ENCODE data around the gene EPN3.
A peak's percentile ranks its signal among the peaks of the same experiment; 100 is the strongest.

The EPN3 gene

DNA sequence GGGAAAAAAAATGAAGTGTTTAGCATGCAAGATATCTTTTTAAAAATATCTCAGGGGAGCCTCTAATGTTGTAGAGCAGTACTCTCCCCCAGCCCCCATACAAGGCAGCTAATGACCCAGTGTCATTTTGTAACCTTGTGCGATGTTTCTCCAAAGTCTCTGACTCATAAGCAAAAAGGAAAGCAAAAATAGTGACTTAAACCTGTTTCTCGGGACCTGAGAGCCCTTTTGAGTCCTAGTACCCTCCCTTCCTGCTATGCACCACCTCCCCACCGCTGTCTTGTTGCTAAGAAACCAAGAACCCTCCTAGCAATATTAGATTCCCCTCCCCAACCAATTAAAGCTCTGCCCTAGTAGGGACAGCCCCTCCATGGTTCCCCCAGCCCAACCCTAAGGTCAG, 21.5 kb upstream of the EPN3 start:
- DNase-seq (ENCODE audit: low spot score) = no peak

DNA sequence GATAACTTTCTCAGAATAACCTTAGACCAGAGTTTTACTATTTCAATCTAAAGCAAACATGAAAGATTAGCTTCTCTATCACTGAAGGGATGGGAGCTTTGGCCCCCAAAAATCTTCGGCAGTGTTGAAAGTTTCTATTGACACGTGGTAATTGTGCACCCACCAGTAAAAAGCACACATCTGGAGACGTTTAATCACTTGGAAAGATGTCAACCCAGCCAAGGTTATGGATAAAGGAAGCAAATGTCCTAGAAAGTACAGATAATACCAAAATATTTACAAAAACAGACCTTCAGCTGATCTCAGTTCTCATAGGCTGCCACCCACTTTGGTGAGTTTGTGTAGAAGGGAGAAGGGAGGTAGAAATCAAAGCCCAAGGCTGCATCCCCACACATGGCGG, 19.0 kb upstream of the EPN3 start:
- DNase-seq (ENCODE audit: low spot score) = no peak

DNA sequence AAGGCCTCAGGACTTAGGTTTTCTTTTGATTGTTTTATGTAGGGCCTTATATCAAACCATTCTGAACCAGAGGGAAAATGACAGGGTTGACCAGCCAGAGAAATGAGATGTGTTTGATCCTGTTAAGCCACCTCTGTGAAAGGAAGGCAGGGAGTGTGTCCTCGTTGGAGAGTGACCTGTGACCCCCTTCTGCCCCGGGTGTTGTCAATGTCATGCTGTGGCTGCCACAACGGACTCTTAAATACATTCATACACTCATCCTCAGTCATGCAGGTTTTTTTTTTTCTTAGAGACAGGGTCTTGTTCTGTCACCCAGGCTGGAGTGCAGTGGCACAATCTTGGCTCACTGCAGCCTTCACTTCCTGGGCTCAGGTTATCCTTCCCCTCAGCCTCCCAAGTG, 18.1 kb upstream of the EPN3 start:
- DNase-seq (ENCODE audit: low spot score) = no peak

DNA sequence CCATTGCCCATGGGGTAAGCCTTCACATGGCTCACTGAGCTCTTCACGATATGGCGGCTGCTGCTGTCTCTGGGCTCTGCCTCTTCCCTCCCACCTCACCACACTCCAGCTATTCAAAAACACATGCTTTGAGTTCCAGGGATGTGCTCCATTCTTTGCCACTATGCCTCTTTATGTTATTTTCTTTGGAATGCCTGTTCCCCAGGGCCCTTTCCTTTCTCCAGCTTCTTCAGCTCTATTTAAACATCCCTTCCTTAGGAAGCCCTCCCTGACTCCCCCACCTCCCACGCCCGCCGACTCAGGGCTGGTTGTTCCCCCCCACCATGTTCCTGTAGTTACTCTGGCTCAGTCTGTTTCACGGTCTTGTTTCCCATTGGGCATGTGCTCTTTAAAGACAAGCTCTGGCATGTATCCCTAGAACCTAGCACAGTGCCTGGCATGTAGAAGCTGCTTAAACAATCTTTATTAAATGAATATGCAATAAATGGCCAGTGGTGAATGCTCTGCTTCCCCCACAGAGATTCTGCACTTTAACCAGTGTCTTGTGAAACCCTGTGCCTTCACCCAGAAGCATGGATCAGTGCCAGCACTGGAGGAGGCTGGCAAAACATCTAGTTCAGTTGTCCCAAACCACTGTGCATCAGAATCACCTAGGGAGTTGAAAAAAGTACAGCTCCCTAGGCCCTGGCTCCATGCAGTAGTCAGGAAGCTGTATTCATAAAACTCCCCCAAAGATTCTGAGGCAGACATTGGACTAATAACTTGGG, 17.4 kb upstream of the EPN3 start:
- peak; percentile 44 for DNase-seq (ENCODE audit: low spot score)

DNA sequence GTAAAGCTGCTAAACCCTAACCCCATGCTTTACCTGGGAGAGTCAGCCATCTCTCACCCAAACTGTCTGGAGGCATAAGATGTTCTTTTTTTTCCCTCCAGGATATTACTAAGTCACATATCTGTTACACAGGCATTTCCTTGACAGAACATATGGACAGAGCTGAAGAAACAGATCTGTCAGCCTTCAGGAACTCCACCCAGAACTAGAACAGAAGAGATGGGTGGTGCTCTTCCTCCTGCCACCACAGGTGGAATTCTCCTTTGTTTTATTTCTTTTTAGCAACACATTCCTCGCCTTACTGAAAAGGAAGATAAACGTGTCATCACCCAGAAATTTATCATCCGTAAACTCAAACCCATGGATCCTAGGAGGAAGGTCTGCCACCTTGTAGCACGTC, 15.5 kb upstream of the EPN3 start:
- DNase-seq (ENCODE audit: low spot score) = no peak

DNA sequence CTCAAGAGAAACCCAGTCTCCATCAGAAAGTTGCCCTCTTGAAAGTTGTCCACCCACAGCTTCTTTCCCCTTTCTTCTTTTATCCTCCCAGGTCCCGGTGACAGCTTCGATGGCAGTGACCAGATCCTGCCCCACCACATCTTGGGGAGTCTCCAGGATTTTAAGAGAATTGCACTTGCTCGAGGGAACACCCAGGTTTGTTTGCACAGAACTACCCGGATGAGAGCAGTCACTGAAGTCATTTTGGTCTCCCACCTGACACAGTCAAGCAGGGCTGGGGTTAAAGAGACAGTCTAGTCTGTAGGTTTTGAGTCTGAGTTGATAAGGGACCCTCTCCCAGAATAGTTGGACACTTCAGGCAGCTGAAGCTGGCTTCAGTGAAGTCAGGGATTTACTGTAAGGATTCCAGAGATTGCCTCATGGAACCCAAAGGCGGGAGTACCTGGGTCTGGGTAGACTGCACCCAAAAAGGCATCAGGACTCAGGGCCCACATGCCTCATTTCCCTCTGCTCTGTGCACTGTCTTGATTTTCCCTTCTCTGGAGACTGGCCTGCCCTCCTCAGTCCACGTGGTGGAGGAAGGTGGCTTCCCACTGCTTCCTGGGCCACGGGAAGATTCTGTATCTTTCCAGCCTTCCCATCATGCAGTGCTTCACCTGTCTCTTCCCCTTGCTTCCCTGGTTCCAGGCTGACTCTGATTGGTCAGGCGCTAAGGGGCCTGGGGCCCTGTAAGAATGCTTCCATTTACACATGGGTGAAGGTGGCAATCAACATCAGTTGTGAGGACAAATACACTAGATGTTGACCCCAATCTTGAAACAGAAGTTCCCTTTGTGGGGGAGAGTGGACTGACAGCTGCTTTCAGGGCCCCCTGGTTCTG, 14.8 kb upstream of the EPN3 start:
- DNase-seq (ENCODE audit: low spot score) = no peak

DNA sequence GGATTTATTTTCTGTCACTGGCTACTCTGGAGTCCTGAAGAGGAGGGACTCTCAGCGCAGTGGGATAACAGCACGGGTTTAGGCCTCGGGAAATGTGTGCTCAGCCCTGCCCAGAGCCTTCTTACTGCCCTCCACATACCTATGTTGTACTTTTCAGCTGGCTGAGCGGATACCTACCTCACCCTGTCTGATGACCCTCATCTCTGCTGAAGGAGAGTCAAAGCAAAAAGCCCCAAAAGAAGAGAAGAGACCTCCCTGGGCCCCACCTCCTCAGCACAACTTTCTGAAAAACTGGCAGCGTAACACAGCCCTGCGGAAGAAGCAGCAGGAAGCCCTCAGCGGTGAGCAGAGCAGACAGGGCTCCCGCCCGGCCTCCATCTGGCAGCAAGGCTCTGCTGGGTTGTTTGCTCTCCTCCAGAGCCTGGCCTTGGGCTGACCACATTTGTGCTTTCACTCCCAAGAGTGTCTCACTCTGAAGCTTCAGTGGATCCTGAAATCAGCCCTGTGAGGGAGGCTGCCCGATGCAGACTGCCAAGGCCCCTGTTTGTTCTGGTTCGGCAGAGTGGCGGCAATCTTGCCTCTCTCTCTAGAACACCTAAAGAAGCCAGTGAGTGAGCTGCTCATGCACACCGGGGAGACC, 14.0 kb upstream of the EPN3 start:
- DNase-seq (ENCODE audit: low spot score) = no peak

DNA sequence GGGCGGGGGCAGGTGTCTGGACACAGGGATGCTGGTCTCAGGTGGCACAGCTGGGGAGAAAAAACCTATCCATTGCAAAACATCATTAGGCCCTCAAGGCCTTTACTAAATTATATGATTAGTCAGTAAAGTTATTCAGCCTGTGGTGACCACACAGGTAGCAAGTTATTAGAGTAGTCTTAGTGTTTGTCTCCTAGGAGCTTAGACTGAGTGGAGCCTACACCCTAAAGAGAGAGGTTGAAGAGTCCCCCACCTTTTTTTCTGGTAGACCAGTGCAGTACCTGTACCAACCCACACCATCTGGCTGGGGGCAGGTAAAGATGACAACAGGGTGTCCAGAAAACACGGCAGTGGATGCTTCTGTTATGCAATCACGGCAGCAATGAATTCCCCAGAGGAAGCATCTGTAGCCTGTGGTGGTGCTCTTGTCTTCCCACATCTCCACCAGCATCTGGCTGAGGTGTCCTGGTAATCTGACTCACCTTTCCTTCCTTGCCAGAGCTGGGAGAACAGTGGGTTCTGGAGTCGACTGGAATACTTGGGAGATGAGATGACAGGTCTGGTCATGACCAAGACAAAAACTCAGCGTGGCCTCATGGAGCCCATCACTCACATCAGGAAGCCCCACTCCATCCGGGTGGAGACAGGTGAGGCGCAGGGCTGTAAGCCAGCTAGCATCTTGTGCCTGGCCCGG, 13.2 kb upstream of the EPN3 start:
- DNase-seq (ENCODE audit: low spot score) = no peak

DNA sequence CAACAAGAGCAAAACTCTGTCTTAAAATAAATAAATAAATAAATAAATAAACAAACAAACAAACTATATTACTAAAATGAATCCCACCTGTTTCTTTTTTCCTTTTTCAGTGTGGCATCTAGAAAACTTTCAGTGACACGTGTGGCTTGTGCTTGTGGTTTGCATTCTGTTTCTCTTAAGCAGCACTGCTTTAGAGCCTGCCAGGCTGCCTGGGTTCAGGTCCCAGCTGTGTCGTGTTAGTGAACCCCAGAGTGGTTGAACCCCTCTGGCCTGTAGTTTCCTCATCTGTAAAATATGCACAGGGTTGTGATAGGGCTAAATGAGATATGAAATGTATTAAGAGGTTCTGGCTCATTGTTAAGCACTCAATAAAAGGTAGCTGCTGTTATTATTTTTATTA, 12.1 kb upstream of the EPN3 start:
- DNase-seq (ENCODE audit: low spot score) = no peak

DNA sequence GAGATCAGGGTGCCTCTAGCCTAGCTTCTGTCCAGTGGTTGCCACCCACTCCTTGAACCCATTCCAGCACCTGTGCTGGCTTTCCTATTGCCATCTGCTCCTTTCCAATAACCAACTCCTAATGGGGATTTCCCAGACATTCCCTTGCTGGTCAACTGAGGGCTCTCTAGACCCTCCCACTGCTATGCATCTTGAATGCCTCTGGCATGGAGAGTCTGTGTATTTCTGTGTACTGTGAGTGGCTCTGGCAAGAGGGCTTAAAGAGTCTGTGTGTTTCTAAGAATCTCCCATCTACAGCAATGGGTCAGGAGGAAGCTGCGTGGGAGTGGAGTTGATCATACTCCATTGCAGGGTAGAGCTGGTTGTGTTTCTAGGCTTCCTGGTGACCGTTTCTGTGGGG, 11.0 kb upstream of the EPN3 start:
- DNase-seq (ENCODE audit: low spot score) = no peak

DNA sequence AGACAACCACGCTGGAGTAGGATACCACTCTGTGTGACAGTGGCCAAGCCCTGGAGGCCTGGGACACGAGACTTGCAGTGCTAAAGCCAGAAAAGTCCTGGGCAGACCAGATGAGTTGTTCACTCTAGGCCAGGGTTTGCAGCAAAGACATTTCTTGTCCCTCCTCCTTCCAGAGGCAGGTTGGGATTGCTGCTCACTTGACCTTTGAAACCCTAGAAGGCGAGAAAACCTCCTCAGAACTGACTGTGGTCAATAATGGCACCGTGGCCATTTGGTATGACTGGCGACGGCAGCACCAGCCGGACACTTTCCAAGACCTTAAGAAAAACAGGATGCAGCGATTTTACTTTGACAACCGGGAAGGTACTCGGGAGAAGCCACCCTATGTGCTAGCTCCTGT, 9.8 kb upstream of the EPN3 start:
- DNase-seq (ENCODE audit: low spot score) = no peak

DNA sequence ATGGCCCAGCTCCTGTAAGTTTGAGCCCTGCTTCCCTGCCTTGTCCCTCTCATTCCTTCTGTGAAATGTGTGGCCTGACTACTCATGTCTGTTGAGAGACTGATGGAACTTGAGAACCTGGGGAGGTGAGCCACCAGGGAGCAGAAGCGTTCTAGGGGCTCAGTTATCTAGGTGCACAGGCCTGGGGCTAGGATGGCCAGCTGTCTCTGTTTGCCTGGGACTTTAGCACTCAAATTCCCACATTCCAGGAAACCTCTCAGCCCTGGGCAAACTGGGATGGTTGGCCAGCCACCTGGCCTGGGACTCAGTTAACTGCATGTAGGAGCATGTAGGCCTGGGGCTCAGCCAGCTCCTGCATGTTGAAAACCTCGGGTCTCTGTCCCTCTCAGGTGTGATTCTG, 9.3 kb upstream of the EPN3 start:
- DNase-seq (ENCODE audit: low spot score) = no peak

DNA sequence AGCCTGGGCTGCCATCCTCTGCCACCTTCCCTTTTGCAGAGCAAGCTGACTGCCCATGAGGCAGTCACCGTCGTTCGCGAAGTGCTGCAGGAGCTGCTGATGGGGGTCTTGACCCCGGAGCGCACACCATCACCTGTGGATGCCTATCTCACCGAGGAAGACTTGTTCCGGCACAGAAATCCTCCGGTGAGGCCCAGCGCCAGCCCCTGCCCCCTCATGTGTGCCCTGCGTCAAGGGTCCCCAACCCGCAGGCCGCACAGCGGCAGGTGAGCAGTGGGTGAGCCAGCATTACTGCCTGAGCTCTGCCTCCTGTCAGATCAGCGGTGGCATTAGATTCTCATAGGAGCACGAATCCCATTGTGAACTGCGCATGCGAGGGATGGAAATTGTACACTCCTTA, 7.7 kb upstream of the EPN3 start:
- no peak for DNase-seq (ENCODE audit: low spot score)

DNA sequence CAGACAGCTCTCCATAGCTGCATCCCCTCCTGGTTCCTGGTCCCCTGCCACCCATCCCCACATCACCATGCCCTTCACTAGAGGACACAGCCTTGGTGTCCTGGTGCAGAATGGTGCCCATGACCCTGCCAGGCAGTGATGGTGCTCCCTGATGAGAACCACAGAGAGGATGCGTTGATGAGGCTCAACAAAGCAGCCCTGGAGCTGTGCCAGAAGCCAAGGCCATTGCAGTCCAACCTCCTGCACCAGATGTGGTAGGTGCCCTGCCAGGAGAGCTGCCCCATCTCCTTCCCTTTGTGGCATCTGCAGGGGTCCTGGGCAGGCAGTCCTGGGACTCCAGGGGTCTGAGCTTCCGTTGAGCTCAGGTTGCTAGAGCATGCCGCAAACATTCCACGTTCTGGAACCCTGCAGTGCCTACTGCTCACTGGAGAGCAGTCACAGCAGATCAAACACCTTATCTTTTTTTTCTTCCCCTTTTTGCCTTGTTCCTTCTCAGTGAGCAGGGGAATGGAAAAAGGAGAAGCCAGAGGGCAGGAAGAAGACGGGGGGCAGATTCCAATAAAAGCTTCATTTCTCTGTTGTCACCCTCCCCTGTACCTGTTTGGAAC, 5.3 kb upstream of the EPN3 start:
- no peak for DNase-seq (ENCODE audit: low spot score)

DNA sequence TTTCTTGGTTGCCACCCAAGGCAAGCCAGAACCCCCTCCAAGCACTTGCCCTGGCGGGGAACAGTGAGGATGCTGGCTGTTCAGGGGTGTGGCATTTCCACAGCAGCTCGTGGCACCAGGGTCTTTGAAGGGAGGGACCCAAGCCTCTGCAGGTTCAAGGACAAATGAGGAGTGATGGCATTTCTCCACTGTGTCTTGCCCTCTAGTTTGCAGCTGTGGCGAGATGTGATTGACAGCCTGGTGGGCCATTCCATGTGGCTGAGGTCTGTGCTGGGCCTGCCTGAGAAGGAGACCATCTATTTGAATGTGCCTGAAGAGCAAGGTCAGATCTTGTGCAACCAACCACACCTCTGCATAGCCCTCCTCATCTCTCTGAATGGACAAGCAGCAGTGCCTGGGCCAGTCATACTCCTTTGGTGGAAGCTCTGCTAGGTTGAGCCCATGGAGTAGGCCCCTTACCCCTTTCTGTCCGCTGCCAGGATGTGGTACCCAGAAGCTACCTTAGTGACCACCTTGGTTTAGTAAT, 4.5 kb upstream of the EPN3 start:
- no peak for DNase-seq (ENCODE audit: low spot score)

DNA sequence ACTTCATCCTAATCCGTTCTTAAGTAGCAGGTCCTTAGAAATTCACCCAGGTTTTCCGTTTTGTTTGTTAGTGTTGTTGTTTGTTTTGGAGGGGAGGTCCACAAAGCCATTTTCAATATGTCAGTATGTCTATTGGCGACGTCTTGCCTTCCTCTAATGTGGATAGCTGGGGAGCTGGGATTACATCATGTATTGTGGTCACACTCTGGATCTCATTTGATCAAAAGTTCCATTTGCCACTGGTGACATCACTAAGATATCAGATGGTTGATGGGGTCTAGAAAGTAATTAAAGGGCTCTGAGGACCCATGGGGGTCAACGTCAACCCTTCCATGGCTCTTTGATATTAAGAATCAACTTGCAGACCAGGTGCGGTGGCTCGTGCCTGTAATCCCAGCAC, 2.7 kb upstream of the EPN3 start:
- DNase-seq (ENCODE audit: low spot score) = no peak

DNA sequence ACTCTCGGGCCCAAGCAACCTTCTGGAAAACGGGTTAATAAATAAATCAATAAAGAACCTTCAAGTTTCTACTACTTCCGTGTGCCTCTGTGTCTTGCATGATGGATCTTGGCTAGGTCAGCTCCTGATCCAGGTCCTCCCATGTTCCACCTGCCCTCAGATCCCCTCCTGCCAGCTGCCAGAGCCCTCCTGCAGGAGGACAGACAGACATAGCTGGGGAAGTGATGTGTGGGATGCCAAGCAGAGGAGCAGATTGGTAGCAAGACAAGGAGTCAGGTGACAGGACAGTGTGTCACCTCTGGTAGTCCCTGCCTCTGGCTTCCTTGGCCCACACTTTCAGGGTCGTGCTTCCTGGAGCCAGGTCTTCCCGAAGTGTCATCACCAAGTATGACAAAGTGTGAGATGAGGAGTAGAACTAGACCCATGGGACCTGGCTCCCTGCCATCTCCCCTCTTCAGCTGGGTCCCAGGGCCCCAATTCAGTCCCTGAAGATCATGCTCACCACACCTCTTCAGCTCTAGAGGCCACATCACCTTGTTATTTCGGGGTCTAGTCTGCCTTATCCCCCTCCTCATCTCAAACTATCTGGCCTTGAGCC, 1.0 kb upstream of the EPN3 start:
- DNase-seq (ENCODE audit: low spot score) = no peak

DNA sequence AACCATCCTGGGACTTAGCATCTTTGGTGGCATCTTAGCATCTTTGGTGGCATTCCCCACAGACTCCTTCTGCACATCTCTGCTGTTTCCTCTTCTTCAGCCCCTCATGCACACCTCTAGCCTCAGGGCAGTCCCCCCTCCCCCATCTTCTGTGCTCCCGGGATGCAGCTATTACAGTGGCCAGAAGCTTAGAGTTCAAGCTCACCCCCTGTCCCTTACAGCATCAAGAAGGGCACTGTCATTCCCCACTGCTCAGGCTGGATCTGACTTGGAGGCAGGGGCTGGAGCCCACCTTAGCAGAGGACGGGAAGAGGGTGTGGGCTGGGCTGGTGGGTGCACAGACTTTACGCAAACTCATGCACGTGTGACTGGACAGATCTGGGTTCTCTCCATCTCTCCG, 650 bp downstream of the EPN3 start:
- no peak for DNase-seq (ENCODE audit: low spot score)

DNA sequence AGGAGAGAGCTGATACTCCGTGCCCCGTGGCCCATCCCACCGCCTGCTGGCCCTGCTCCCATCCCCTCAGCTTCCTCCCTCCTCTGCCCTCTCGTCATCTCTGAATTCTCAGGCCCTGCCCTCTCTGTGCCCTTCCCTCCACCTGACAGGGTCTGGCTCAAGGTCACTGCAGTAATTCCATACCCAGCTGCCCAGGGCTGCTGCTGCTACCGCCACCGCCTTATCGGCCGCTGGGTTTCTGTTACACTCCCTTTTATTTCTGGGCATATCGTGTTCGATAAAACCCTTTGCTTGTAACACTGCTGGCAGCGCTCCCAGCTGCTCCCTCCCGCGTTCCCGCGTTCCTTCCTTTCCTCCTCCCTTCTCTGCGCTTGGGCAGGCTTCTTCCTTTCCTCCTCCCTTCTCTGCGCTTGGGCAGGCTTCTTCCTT, 1.2 kb downstream of the EPN3 start:
- DNase-seq (ENCODE audit: low spot score) = no peak

DNA sequence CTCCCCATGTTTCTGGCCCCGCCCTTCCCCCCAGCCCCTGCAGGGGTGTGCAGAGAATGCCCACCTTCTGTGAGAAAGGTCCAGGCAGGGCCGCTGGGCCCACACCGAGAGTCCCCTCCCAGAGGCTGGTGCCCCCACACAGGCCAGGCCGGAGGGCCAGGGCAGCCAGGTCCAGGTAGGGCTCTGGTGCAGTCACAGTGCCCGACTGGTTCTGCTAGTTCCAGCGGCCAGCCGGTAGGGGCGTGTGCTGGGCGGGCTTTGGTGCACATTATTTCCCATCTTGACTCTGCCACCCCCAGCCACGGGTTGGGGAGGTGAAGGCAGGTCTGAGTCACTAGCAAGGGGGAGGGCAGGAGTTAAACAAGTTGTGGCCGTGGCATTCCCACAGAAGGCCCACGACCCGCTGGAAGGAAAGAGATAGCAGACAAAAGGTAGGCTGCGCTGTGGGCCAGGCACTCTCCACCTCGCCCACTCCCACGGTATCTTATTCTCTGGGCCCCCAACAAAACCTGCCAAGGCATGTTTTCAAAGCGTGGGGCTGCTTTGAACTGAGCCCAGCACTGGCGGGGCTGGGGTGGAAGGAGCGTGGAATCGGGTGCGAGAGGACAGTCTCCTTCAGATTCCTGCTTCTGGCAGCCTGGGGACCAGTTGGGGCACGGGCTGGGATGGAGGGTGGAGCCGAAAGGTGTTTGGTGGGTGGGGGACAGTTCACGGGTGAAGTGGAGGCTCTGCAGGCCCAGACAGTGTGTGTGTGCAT, 1.9 kb downstream of the EPN3 start:
- DNase-seq (ENCODE audit: low spot score) = no peak

DNA sequence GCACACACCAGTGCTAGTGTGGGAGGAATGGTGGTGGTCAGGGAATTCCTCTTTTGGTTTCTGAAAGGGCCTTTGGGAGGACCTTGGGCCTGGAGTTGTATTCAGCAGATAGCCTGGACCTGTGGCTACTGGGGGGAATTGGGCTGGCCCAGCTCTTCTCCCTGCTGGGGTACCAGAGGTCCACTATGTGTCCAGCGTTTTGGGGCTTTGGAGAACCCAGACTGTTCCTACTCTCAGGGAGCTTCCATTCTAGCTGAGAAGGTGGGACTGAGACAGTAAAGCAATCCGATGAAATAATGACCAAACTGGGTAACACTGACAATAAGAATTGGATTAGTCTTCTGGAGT, 2.4 kb downstream of the EPN3 start:
- no peak for DNase-seq (ENCODE audit: low spot score)

All from AG08395 (cell line).